Measurements from ENCODE around the gene PRSS38. TPM values are rescaled to one million over a fixed set of nuclear protein-coding genes. Genes with fewer than 3 reads are reported as not detected.
"Not testable (repeated sequence)": the region's sequence is repeated elsewhere in the genome, so short reads cannot be mapped to it uniquely, and the experiment has no call there.

Gene PRSS38
- total RNA-seq, 2 experiments from 2014 or later, result not detected

GRCh38 chr1:227845519-227845918, 30.0 kb downstream of the PRSS38 start:
- POLR2A ChIA-PET, result no interaction called here
- CTCF ChIA-PET, result no interaction called here
- peaks cover 0 to 17% of the 10 kb centered on the region in 2 experiments for H3K9me3 ChIP-seq (ENCODE audit: control insufficient read depth in 1 of 2, insufficient read depth in 1 of 2, low read length in 2 of 2)
- no peak overlapping the region for H3K4me3 ChIP-seq (ENCODE audit: low read length)
- no peak overlapping the region for H3K27ac ChIP-seq (ENCODE audit: low read depth in 1 of 2, low read length in 2 of 2)
- DNase-seq, result no peak
- no peaks in the 10 kb centered on the region for H3K27me3 Mint-ChIP-seq
- no peak overlapping the region for H3K4me3 Mint-ChIP-seq
- no peak for ATAC-seq (ENCODE audit: poor library complexity)
- no peaks in the 10 kb centered on the region for H3K36me3 Mint-ChIP-seq (ENCODE audit: low read depth)
- intact Hi-C loops (cut with DNase I, micrococcal nuclease), result no loop called here
- H3K4me1 ChIP-seq (ENCODE audit: insufficient read depth, low read length), result peaks cover 10% of the 10 kb centered on the region
- H3K4me1 Mint-ChIP-seq (ENCODE audit: low read depth), result peaks cover 8% of the 10 kb centered on the region
- H3K36me3 ChIP-seq (ENCODE audit: insufficient read depth, low read length), result no peaks in the 10 kb centered on the region
- no peaks in the 10 kb centered on the region for H3K27me3 ChIP-seq (ENCODE audit: control insufficient read depth in 1 of 2, insufficient read depth in 2 of 2, low read length in 2 of 2)
- TF ChIP-seq CTCF (IDR thresholded peaks at IDR 0.05), result no peak
- no peak overlapping the region for H3K27ac Mint-ChIP-seq
- H3K9me3 Mint-ChIP-seq, result peaks cover 4% of the 10 kb centered on the region

- no peaks in the 10 kb centered on the region for H3K27me3 ChIP-seq (ENCODE audit: control insufficient read depth in 1 of 2, insufficient read depth in 2 of 2, low read length in 2 of 2)
- DNase-seq (no peak), ATAC-seq (ENCODE audit: poor library complexity) (no peak)
- Mint-ChIP-seq H3K4me3 (no peak overlapping the region), H3K27ac (no peak overlapping the region), H3K4me1 (ENCODE audit: low read depth) (peaks cover 8% of the 10 kb centered on the region), H3K27me3 (no peaks in the 10 kb centered on the region), H3K9me3 (peaks cover 4% of the 10 kb centered on the region), H3K36me3 (ENCODE audit: low read depth) (no peaks in the 10 kb centered on the region)
- CTCF ChIA-PET, result no interaction called here
- intact Hi-C loops (cut with DNase I, micrococcal nuclease), result no loop called here
- H3K9me3 ChIP-seq (ENCODE audit: control insufficient read depth in 1 of 2, insufficient read depth in 1 of 2, low read length in 2 of 2), result peaks cover 0 to 17% of the 10 kb centered on the region in 2 experiments
- POLR2A ChIA-PET, result no interaction called here
- no peak for TF ChIP-seq CTCF (IDR thresholded peaks at IDR 0.05)
- no peak overlapping the region for H3K4me3 ChIP-seq (ENCODE audit: low read length)
- H3K27ac ChIP-seq (ENCODE audit: low read depth in 1 of 2, low read length in 2 of 2), result no peak overlapping the region
- no peaks in the 10 kb centered on the region for H3K36me3 ChIP-seq (ENCODE audit: insufficient read depth, low read length)
- H3K4me1 ChIP-seq (ENCODE audit: insufficient read depth, low read length), result peaks cover 10% of the 10 kb centered on the region
These were observed 30.9 kb downstream of the PRSS38 start for GRCh38 chr1:227846265-227846858.

- H3K4me3 Mint-ChIP-seq; H3K9me3 Mint-ChIP-seq; POLR2A ChIA-PET; H3K27me3 Mint-ChIP-seq; H3K4me1 Mint-ChIP-seq (ENCODE audit: low read depth); intact Hi-C loops (cut with DNase I, micrococcal nuclease); H3K36me3 Mint-ChIP-seq (ENCODE audit: low read depth); H3K27ac Mint-ChIP-seq; H3K27ac ChIP-seq (ENCODE audit: low read depth in 1 of 2, low read length in 2 of 2); H3K4me3 ChIP-seq (ENCODE audit: low read length); CTCF ChIA-PET; ATAC-seq (ENCODE audit: poor library complexity); H3K36me3 ChIP-seq (ENCODE audit: insufficient read depth, low read length); DNase-seq; H3K27me3 ChIP-seq (ENCODE audit: control insufficient read depth in 1 of 2, insufficient read depth in 2 of 2, low read length in 2 of 2); H3K4me1 ChIP-seq (ENCODE audit: insufficient read depth, low read length): not testable (repeated sequence)
- peaks cover 0 to 17% of the 10 kb centered on the region in 2 experiments for H3K9me3 ChIP-seq (ENCODE audit: control insufficient read depth in 1 of 2, insufficient read depth in 1 of 2, low read length in 2 of 2)
These were observed 31.6 kb downstream of the PRSS38 start for GRCh38 chr1:227847046-227847445.

GRCh38 chr1:227848430-227848932, 33.0 kb downstream of the PRSS38 start:
- H3K9me3 Mint-ChIP-seq, result peaks cover 4% of the 10 kb centered on the region
- TF ChIP-seq CTCF (IDR thresholded peaks at IDR 0.05), result no peak
- intact Hi-C loops (cut with DNase I, micrococcal nuclease), result no loop called here
- peaks cover 0 to 17% of the 10 kb centered on the region in 2 experiments for H3K9me3 ChIP-seq (ENCODE audit: control insufficient read depth in 1 of 2, insufficient read depth in 1 of 2, low read length in 2 of 2)
- no peaks in the 10 kb centered on the region for H3K27me3 ChIP-seq (ENCODE audit: control insufficient read depth in 1 of 2, insufficient read depth in 2 of 2, low read length in 2 of 2)
- CTCF ChIA-PET, result no interaction called here
- H3K4me3 ChIP-seq (ENCODE audit: low read length), result no peak overlapping the region
- DNase-seq (no peak), ATAC-seq (ENCODE audit: poor library complexity) (no peak)
- POLR2A ChIA-PET, result interaction anchor here (0.6 kb wide), 1 partner anchor 53 kb away, joined by 3 read pairs; no protein-coding TSS in a partner anchor
- no peak overlapping the region for H3K27ac ChIP-seq (ENCODE audit: low read depth in 1 of 2, low read length in 2 of 2)
- peaks cover 8% of the 10 kb centered on the region for H3K4me1 Mint-ChIP-seq (ENCODE audit: low read depth)
- peaks cover 10% of the 10 kb centered on the region for H3K4me1 ChIP-seq (ENCODE audit: insufficient read depth, low read length)
- peaks cover 8% of the 10 kb centered on the region for H3K27me3 Mint-ChIP-seq
- no peak overlapping the region for H3K27ac Mint-ChIP-seq
- H3K36me3 ChIP-seq (ENCODE audit: insufficient read depth, low read length), result no peaks in the 10 kb centered on the region
- H3K36me3 Mint-ChIP-seq (ENCODE audit: low read depth), result no peaks in the 10 kb centered on the region
- H3K4me3 Mint-ChIP-seq, result no peak overlapping the region

All from CD4-positive, alpha-beta T cell (primary cell).